ENCODE data around the gene ALDH1A3.

The ALDH1A3 gene

DNA sequence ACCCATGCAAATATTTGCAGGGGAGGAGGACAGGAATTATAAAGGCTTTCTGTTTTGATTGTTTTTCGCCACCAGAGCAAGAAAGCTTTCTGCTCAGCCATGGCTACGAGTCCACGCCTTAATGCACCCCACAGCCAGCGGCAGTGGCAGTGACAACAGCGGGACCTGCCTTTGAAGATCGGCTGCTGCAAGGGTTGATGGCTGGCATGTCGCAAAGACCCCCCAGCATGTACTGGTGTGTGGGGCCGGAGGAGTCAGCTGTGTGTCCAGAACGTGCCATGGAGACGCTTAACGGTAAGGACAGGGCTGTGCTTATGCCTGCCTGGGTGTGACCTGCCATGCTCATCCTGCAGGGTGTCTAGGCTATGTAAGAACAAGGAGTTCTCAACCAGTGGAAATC, 44.8 kb downstream of the ALDH1A3 start:
- ChIA-PET CTCF (interaction anchor here (0.6 to 1.6 kb wide), 3 partner anchors 83 to 326 kb away, joined by 3 to 7 read pairs (median 5); no protein-coding TSS in a partner anchor), POLR2A (interaction anchor here (0.5 kb wide), 1 partner anchor 17 kb away, joined by 4 read pairs; no protein-coding TSS in a partner anchor)
- no peak for TF ChIP-seq HOXC10 (CRISPR knock-in tag; IDR thresholded peaks at IDR 0.05)
- TF ChIP-seq ZNF521 (tag by site-specific recombination; IDR thresholded peaks at IDR 0.05) = no peak
- TF ChIP-seq ZNF510 (tag by site-specific recombination; IDR thresholded peaks at IDR 0.05; ENCODE audit: insufficient replicate concordance) = no peak
- TF ChIP-seq ZNF514 (tag by site-specific recombination; IDR thresholded peaks at IDR 0.05) = no peak
- TF ChIP-seq ZNF26 (tag by site-specific recombination; IDR thresholded peaks at IDR 0.05) = no peak
- no peak for TF ChIP-seq GLI4 (tag by site-specific recombination; IDR thresholded peaks at IDR 0.05)
- TF ChIP-seq, protein P1, sequence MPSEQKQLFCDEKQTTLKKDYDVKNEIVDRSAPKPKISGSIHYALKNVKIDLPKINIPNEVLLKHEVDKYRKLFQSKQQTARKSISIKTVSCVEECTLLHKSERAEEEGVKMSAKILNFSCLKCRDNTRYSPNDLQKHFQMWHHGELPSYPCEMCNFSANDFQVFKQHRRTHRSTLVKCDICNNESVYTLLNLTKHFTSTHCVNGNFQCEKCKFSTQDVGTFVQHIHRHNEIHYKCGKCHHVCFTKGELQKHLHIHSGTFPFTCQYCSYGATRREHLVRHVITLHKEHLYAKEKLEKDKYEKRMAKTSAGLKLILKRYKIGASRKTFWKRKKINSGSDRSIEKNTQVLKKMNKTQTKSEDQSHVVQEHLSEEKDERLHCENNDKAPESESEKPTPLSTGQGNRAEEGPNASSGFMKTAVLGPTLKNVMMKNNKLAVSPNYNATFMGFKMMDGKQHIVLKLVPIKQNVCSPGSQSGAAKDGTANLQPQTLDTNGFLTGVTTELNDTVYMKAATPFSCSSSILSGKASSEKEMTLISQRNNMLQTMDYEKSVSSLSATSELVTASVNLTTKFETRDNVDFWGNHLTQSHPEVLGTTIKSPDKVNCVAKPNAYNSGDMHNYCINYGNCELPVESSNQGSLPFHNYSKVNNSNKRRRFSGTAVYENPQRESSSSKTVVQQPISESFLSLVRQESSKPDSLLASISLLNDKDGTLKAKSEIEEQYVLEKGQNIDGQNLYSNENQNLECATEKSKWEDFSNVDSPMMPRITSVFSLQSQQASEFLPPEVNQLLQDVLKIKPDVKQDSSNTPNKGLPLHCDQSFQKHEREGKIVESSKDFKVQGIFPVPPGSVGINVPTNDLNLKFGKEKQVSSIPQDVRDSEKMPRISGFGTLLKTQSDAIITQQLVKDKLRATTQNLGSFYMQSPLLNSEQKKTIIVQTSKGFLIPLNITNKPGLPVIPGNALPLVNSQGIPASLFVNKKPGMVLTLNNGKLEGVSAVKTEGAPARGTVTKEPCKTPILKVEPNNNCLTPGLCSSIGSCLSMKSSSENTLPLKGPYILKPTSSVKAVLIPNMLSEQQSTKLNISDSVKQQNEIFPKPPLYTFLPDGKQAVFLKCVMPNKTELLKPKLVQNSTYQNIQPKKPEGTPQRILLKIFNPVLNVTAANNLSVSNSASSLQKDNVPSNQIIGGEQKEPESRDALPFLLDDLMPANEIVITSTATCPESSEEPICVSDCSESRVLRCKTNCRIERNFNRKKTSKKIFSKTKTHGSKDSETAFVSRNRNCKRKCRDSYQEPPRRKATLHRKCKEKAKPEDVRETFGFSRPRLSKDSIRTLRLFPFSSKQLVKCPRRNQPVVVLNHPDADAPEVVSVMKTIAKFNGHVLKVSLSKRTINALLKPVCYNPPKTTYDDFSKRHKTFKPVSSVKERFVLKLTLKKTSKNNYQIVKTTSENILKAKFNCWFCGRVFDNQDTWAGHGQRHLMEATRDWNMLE (tag by site-specific recombination; conservative IDR thresholded peaks at IDR 0.05; ENCODE audit: low read depth) = no peak
- no peak for TF ChIP-seq ZNF274 (IDR thresholded peaks at IDR 0.05; ENCODE audit: low read length)
- no peak for TF ChIP-seq ZNF274 (tag by site-specific recombination; IDR thresholded peaks at IDR 0.05; ENCODE audit: borderline replicate concordance)
- TF ChIP-seq, protein P2, sequence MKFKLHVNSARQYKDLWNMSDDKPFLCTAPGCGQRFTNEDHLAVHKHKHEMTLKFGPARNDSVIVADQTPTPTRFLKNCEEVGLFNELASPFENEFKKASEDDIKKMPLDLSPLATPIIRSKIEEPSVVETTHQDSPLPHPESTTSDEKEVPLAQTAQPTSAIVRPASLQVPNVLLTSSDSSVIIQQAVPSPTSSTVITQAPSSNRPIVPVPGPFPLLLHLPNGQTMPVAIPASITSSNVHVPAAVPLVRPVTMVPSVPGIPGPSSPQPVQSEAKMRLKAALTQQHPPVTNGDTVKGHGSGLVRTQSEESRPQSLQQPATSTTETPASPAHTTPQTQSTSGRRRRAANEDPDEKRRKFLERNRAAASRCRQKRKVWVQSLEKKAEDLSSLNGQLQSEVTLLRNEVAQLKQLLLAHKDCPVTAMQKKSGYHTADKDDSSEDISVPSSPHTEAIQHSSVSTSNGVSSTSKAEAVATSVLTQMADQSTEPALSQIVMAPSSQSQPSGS (tag by site-specific recombination; IDR thresholded peaks at IDR 0.05; ENCODE audit: low read depth) = no peak
- TF ChIP-seq ZSCAN5A (tag by site-specific recombination; IDR thresholded peaks at IDR 0.05) = no peak
- TF ChIP-seq, protein P3, sequence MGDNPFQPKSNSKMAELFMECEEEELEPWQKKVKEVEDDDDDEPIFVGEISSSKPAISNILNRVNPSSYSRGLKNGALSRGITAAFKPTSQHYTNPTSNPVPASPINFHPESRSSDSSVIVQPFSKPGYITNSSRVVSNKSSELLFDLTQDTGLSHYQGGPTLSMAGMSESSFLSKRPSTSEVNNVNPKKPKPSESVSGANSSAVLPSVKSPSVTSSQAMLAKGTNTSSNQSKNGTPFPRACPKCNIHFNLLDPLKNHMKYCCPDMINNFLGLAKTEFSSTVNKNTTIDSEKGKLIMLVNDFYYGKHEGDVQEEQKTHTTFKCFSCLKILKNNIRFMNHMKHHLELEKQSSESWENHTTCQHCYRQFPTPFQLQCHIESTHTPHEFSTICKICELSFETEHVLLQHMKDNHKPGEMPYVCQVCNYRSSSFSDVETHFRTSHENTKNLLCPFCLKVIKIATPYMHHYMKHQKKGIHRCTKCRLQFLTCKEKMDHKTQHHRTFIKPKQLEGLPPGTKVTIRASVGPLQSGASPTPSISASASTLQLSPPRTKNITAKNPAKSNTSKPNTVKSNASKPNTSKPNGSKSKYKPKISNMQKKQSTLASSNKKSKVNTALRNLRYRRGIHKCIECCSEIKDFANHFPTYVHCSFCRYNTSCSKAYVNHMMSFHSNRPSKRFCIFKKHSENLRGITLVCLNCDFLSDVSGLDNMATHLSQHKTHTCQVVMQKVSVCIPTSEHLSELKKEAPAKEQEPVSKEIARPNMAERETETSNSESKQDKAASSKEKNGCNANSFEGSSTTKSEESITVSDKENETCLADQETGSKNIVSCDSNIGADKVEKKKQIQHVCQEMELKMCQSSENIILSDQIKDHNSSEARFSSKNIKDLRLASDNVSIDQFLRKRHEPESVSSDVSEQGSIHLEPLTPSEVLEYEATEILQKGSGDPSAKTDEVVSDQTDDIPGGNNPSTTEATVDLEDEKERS (tag by site-specific recombination; IDR thresholded peaks at IDR 0.05) = no peak
- no peak for TF ChIP-seq HOXA7 (CRISPR knock-in tag; IDR thresholded peaks at IDR 0.05; ENCODE audit: borderline replicate concordance)
- TF ChIP-seq, protein P4, sequence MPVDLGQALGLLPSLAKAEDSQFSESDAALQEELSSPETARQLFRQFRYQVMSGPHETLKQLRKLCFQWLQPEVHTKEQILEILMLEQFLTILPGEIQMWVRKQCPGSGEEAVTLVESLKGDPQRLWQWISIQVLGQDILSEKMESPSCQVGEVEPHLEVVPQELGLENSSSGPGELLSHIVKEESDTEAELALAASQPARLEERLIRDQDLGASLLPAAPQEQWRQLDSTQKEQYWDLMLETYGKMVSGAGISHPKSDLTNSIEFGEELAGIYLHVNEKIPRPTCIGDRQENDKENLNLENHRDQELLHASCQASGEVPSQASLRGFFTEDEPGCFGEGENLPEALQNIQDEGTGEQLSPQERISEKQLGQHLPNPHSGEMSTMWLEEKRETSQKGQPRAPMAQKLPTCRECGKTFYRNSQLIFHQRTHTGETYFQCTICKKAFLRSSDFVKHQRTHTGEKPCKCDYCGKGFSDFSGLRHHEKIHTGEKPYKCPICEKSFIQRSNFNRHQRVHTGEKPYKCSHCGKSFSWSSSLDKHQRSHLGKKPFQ (tag by site-specific recombination; IDR thresholded peaks at IDR 0.05) = no peak
- no peak for TF ChIP-seq SCRT2 (tag by site-specific recombination; IDR thresholded peaks at IDR 0.05)
- no peaks in the 10 kb centered on the region for H3K9me3 ChIP-seq (ENCODE audit: control insufficient read depth, insufficient read depth, low read depth, low read length)
- no peaks in the 10 kb centered on the region for H3K36me3 ChIP-seq (ENCODE audit: control insufficient read depth in 2 of 2, insufficient read depth in 1 of 2, low read length in 2 of 2)
- H3K27ac ChIP-seq (ENCODE audit: extremely low read depth, low read depth, low read length) = no peak overlapping the region
- no peaks in the 10 kb centered on the region for H3K4me1 ChIP-seq (ENCODE audit: control insufficient read depth, insufficient read depth, low read length)
- no peak overlapping the region for H3K4me3 ChIP-seq (ENCODE audit: low read depth, low read length)
